GM21723 (cell line): ENCODE results near the gene FABP2.
"Not testable (repeated sequence)": the region's sequence is repeated elsewhere in the genome, so short reads cannot be mapped to it uniquely, and the experiment has no call there.

Experiments used
- ATAC-seq: cut with Tn5 transposase; IDR thresholded peaks from one replicate; pipeline ENCODE4 v1.9.1; 2021; ENCODE audit warnings: mild to moderate bottlenecking, moderate library complexity; ENCODE audit not compliant: unreplicated experiment

The FABP2 gene

GRCh38 chr4:119321921-119322687 lies at the start of gene FABP2:
Gene FABP2 (minus strand): TSS chr4:119322138. CDS start chr4:119322102, 36 bp downstream.
- ATAC-seq, result no peak

GRCh38 chr4:119370951-119371683 lies 49.2 kb upstream of the FABP2 start:
- ATAC-seq, result peak; percentile 21

- ATAC-seq, result peak; percentile 94
These were observed 48.5 kb upstream of the FABP2 start for GRCh38 chr4:119370392-119370791.

- ATAC-seq, result not testable (repeated sequence)
These were observed 44.9 kb upstream of the FABP2 start for GRCh38 chr4:119366802-119367201.

GRCh38 chr4:119364203-119364602 lies 42.3 kb upstream of the FABP2 start:
- ATAC-seq, result not testable (repeated sequence)

GRCh38 chr4:119363372-119363771 lies 41.4 kb upstream of the FABP2 start:
- ATAC-seq, result not testable (repeated sequence)

GRCh38 chr4:119362413-119362812 lies 40.5 kb upstream of the FABP2 start:
- not testable (repeated sequence) for ATAC-seq

- not testable (repeated sequence) for ATAC-seq
These were observed 37.9 kb upstream of the FABP2 start for GRCh38 chr4:119359873-119360272.

- ATAC-seq, result not testable (repeated sequence)
These were observed 34.9 kb upstream of the FABP2 start for GRCh38 chr4:119356796-119357195.

- not testable (repeated sequence) for ATAC-seq
These were observed 34.1 kb upstream of the FABP2 start for GRCh38 chr4:119356041-119356440.

- ATAC-seq, result not testable (repeated sequence)
These were observed 31.4 kb upstream of the FABP2 start for GRCh38 chr4:119353364-119353763.

GRCh38 chr4:119348169-119348568 lies 26.2 kb upstream of the FABP2 start:
- not testable (repeated sequence) for ATAC-seq

GRCh38 chr4:119343293-119343692 lies 21.4 kb upstream of the FABP2 start:
- ATAC-seq, result not testable (repeated sequence)

- ATAC-seq, result not testable (repeated sequence)
These were observed 18.0 kb upstream of the FABP2 start for GRCh38 chr4:119339895-119340294.

- no peak for ATAC-seq
These were observed 15.1 kb upstream of the FABP2 start for GRCh38 chr4:119337010-119337409.

- not testable (repeated sequence) for ATAC-seq
These were observed 14.5 kb upstream of the FABP2 start for GRCh38 chr4:119336332-119336979.

GRCh38 chr4:119329835-119330620 lies 8.1 kb upstream of the FABP2 start:
- ATAC-seq, result no peak

- no peak for ATAC-seq
These were observed 6.8 kb upstream of the FABP2 start for GRCh38 chr4:119328695-119329094.

- no peak for ATAC-seq
These were observed 3.9 kb downstream of the FABP2 start for GRCh38 chr4:119317990-119318389.

- no peak for ATAC-seq
These were observed 6.9 kb downstream of the FABP2 start for GRCh38 chr4:119315036-119315435.

- ATAC-seq, result peak; percentile 89
These were observed 7.6 kb downstream of the FABP2 start for GRCh38 chr4:119314356-119314755.
